ENCODE data around the gene RAB33B. TPM values are rescaled to one million over a fixed set of nuclear protein-coding genes. Genes with fewer than 3 reads are reported as not detected.

Gene RAB33B
- total RNA-seq, 1 donor from 2014 or later: 14.2 TPM

GRCh38 chr4:139521754-139522401 is 68.0 kb downstream of the RAB33B start:
- H3K4me1 Mint-ChIP-seq (ENCODE audit: low read depth): peaks cover 9% of the 10 kb centered on the region
- no peaks in the 10 kb centered on the region for H3K9me3 Mint-ChIP-seq (ENCODE audit: low read depth)
- H3K36me3 Mint-ChIP-seq (ENCODE audit: insufficient read depth): peaks cover 31% of the 10 kb centered on the region
- TF ChIP-seq CTCF (IDR thresholded peaks at IDR 0.05; ENCODE audit: unreplicated experiment): no peak
- H3K27me3 Mint-ChIP-seq: no peaks in the 10 kb centered on the region
- no peak overlapping the region for H3K4me3 Mint-ChIP-seq (ENCODE audit: low read depth)
- DNase-seq (ENCODE audit: low spot score, unreplicated experiment): no peak
- no peak overlapping the region for H3K27ac Mint-ChIP-seq

- no peak for DNase-seq (ENCODE audit: low spot score, unreplicated experiment)
- peaks cover 9% of the 10 kb centered on the region for H3K4me1 Mint-ChIP-seq (ENCODE audit: low read depth)
- H3K9me3 Mint-ChIP-seq (ENCODE audit: low read depth): no peaks in the 10 kb centered on the region
- no peak for TF ChIP-seq CTCF (IDR thresholded peaks at IDR 0.05; ENCODE audit: unreplicated experiment)
- no peak overlapping the region for H3K27ac Mint-ChIP-seq
- no peaks in the 10 kb centered on the region for H3K27me3 Mint-ChIP-seq
- H3K36me3 Mint-ChIP-seq (ENCODE audit: insufficient read depth): peaks cover 29% of the 10 kb centered on the region
- H3K4me3 Mint-ChIP-seq (ENCODE audit: low read depth): no peak overlapping the region
These were observed 68.5 kb downstream of the RAB33B start for GRCh38 chr4:139522457-139522856.

- DNase-seq (ENCODE audit: low spot score, unreplicated experiment): no peak
- Mint-ChIP-seq H3K27me3 (no peaks in the 10 kb centered on the region), H3K4me1 (ENCODE audit: low read depth) (peaks cover 9% of the 10 kb centered on the region), H3K4me3 (ENCODE audit: low read depth) (no peak overlapping the region), H3K9me3 (ENCODE audit: low read depth) (no peaks in the 10 kb centered on the region), H3K27ac (no peak overlapping the region), H3K36me3 (ENCODE audit: insufficient read depth) (peaks cover 25% of the 10 kb centered on the region)
- no peak for TF ChIP-seq CTCF (IDR thresholded peaks at IDR 0.05; ENCODE audit: unreplicated experiment)
These were observed 69.2 kb downstream of the RAB33B start for GRCh38 chr4:139523076-139523475.

GRCh38 chr4:139524062-139524631 is 70.2 kb downstream of the RAB33B start:
- Mint-ChIP-seq H3K27ac (no peak overlapping the region), H3K9me3 (ENCODE audit: low read depth) (no peaks in the 10 kb centered on the region), H3K36me3 (ENCODE audit: insufficient read depth) (peaks cover 28% of the 10 kb centered on the region), H3K27me3 (no peaks in the 10 kb centered on the region), H3K4me1 (ENCODE audit: low read depth) (peaks cover 1% of the 10 kb centered on the region), H3K4me3 (ENCODE audit: low read depth) (no peak overlapping the region)
- TF ChIP-seq CTCF (IDR thresholded peaks at IDR 0.05; ENCODE audit: unreplicated experiment): no peak
- DNase-seq (ENCODE audit: low spot score, unreplicated experiment): no peak

- Mint-ChIP-seq H3K27me3 (no peaks in the 10 kb centered on the region), H3K27ac (no peak overlapping the region), H3K4me1 (ENCODE audit: low read depth) (no peaks in the 10 kb centered on the region), H3K9me3 (ENCODE audit: low read depth) (no peaks in the 10 kb centered on the region), H3K36me3 (ENCODE audit: insufficient read depth) (peaks cover 27% of the 10 kb centered on the region), H3K4me3 (ENCODE audit: low read depth) (no peak overlapping the region)
- no peak for DNase-seq (ENCODE audit: low spot score, unreplicated experiment)
- TF ChIP-seq CTCF (IDR thresholded peaks at IDR 0.05; ENCODE audit: unreplicated experiment): no peak
These were observed 71.5 kb downstream of the RAB33B start for GRCh38 chr4:139525414-139525813.

Other genes with a start within 250 kb of the RAB33B start
- 0.22 TPM in 1 of 2 replicates, not detected in the other for gene MGARP, start 173.9 kb upstream of the RAB33B start, total RNA-seq
- gene NAA15, start 152.6 kb upstream of the RAB33B start, total RNA-seq: 52.8 and 53.9 TPM in 2 replicates
- 47.4 and 52.0 TPM in 2 replicates for gene NDUFC1, start 151.6 kb upstream of the RAB33B start, total RNA-seq
- 11.9 and 13.8 TPM in 2 replicates for gene SETD7, start 102.1 kb downstream of the RAB33B start, total RNA-seq
- gene MGST2, start 211.7 kb downstream of the RAB33B start, total RNA-seq: 62.5 and 66.1 TPM in 2 replicates